ENCODE data around the gene AGXT.

The AGXT gene

GRCh38 chr2:240886678-240887609 lies 18.3 kb downstream of the AGXT start:
- H3K27me3 ChIP-seq (ENCODE audit: control insufficient read depth, insufficient read depth, low read length) = no peaks in the 10 kb centered on the region
- H3K4me1 ChIP-seq (ENCODE audit: control insufficient read depth, insufficient read depth, low read length) = no peaks in the 10 kb centered on the region
- H3K9ac ChIP-seq (ENCODE audit: low read length) = no peak overlapping the region
- no peaks in the 10 kb centered on the region for H3K9me3 ChIP-seq (ENCODE audit: control insufficient read depth, low read length)
- H3K36me3 ChIP-seq (ENCODE audit: control insufficient read depth, insufficient read depth, low read length) = no peaks in the 10 kb centered on the region
- H3K4me3 ChIP-seq (ENCODE audit: low read length) = no peak overlapping the region

- no peaks in the 10 kb centered on the region for H3K36me3 ChIP-seq (ENCODE audit: control insufficient read depth, insufficient read depth, low read length)
- no peaks in the 10 kb centered on the region for H3K4me1 ChIP-seq (ENCODE audit: control insufficient read depth, insufficient read depth, low read length)
Observed at GRCh38 chr2:240887631-240888030, 19.0 kb downstream of the AGXT start.

GRCh38 chr2:240888130-240888889 lies 19.7 kb downstream of the AGXT start:
- no peak overlapping the region for H3K4me3 ChIP-seq (ENCODE audit: low read length)
- H3K4me1 ChIP-seq (ENCODE audit: control insufficient read depth, insufficient read depth, low read length) = no peaks in the 10 kb centered on the region
- H3K9me3 ChIP-seq (ENCODE audit: control insufficient read depth, low read length) = no peaks in the 10 kb centered on the region
- no peaks in the 10 kb centered on the region for H3K27me3 ChIP-seq (ENCODE audit: control insufficient read depth, insufficient read depth, low read length)
- H3K36me3 ChIP-seq (ENCODE audit: control insufficient read depth, insufficient read depth, low read length) = no peaks in the 10 kb centered on the region
- no peak overlapping the region for H3K9ac ChIP-seq (ENCODE audit: low read length)

More at GRCh38 chr2:240887631-240888030, 19.0 kb downstream of the AGXT start:
- Histone ChIP-seq H3K27me3 (ENCODE audit: control insufficient read depth, insufficient read depth, low read length) (no peaks in the 10 kb centered on the region), H3K9ac (ENCODE audit: low read length) (no peak overlapping the region), H3K4me3 (ENCODE audit: low read length) (no peak overlapping the region), H3K9me3 (ENCODE audit: control insufficient read depth, low read length) (no peaks in the 10 kb centered on the region)

GRCh38 chr2:240888890-240889573 lies 20.4 kb downstream of the AGXT start:
- Histone ChIP-seq H3K36me3 (ENCODE audit: control insufficient read depth, insufficient read depth, low read length) (no peaks in the 10 kb centered on the region), H3K9me3 (ENCODE audit: control insufficient read depth, low read length) (no peaks in the 10 kb centered on the region), H3K27me3 (ENCODE audit: control insufficient read depth, insufficient read depth, low read length) (no peaks in the 10 kb centered on the region), H3K4me1 (ENCODE audit: control insufficient read depth, insufficient read depth, low read length) (no peaks in the 10 kb centered on the region), H3K9ac (ENCODE audit: low read length) (no peak overlapping the region), H3K4me3 (ENCODE audit: low read length) (no peak overlapping the region)

- H3K9ac ChIP-seq (ENCODE audit: low read length) = no peak overlapping the region
Observed at GRCh38 chr2:240889601-240890560, 21.3 kb downstream of the AGXT start.

GRCh38 chr2:240890691-240891090 lies 22.1 kb downstream of the AGXT start:
- Histone ChIP-seq H3K4me1 (ENCODE audit: control insufficient read depth, insufficient read depth, low read length) (no peaks in the 10 kb centered on the region), H3K9ac (ENCODE audit: low read length) (no peak overlapping the region), H3K9me3 (ENCODE audit: control insufficient read depth, low read length) (no peaks in the 10 kb centered on the region), H3K36me3 (ENCODE audit: control insufficient read depth, insufficient read depth, low read length) (no peaks in the 10 kb centered on the region), H3K4me3 (ENCODE audit: low read length) (no peak overlapping the region), H3K27me3 (ENCODE audit: control insufficient read depth, insufficient read depth, low read length) (no peaks in the 10 kb centered on the region)

More at GRCh38 chr2:240889601-240890560, 21.3 kb downstream of the AGXT start:
- Histone ChIP-seq H3K4me1 (ENCODE audit: control insufficient read depth, insufficient read depth, low read length) (no peaks in the 10 kb centered on the region), H3K4me3 (ENCODE audit: low read length) (no peak overlapping the region), H3K9me3 (ENCODE audit: control insufficient read depth, low read length) (no peaks in the 10 kb centered on the region), H3K27me3 (ENCODE audit: control insufficient read depth, insufficient read depth, low read length) (no peaks in the 10 kb centered on the region), H3K36me3 (ENCODE audit: control insufficient read depth, insufficient read depth, low read length) (no peaks in the 10 kb centered on the region)

- H3K4me1 ChIP-seq (ENCODE audit: control insufficient read depth, insufficient read depth, low read length) = no peaks in the 10 kb centered on the region
Observed at GRCh38 chr2:240891492-240892340, 23.1 kb downstream of the AGXT start.

GRCh38 chr2:240892356-240892755 lies 23.7 kb downstream of the AGXT start:
- Histone ChIP-seq H3K36me3 (ENCODE audit: control insufficient read depth, insufficient read depth, low read length) (no peaks in the 10 kb centered on the region), H3K9ac (ENCODE audit: low read length) (no peak overlapping the region), H3K4me1 (ENCODE audit: control insufficient read depth, insufficient read depth, low read length) (peaks cover under 1% of the 10 kb centered on the region), H3K27me3 (ENCODE audit: control insufficient read depth, insufficient read depth, low read length) (peaks cover 1% of the 10 kb centered on the region), H3K4me3 (ENCODE audit: low read length) (no peak overlapping the region), H3K9me3 (ENCODE audit: control insufficient read depth, low read length) (no peaks in the 10 kb centered on the region)

More at GRCh38 chr2:240891492-240892340, 23.1 kb downstream of the AGXT start:
- Histone ChIP-seq H3K27me3 (ENCODE audit: control insufficient read depth, insufficient read depth, low read length) (no peaks in the 10 kb centered on the region), H3K9me3 (ENCODE audit: control insufficient read depth, low read length) (no peaks in the 10 kb centered on the region), H3K9ac (ENCODE audit: low read length) (no peak overlapping the region), H3K4me3 (ENCODE audit: low read length) (no peak overlapping the region), H3K36me3 (ENCODE audit: control insufficient read depth, insufficient read depth, low read length) (no peaks in the 10 kb centered on the region)

- Histone ChIP-seq H3K4me3 (ENCODE audit: low read length) (no peak overlapping the region), H3K36me3 (ENCODE audit: control insufficient read depth, insufficient read depth, low read length) (no peaks in the 10 kb centered on the region), H3K27me3 (ENCODE audit: control insufficient read depth, insufficient read depth, low read length) (peaks cover 3% of the 10 kb centered on the region), H3K9me3 (ENCODE audit: control insufficient read depth, low read length) (no peaks in the 10 kb centered on the region), H3K9ac (ENCODE audit: low read length) (no peak overlapping the region), H3K4me1 (ENCODE audit: control insufficient read depth, insufficient read depth, low read length) (peaks cover 6% of the 10 kb centered on the region)
Observed at GRCh38 chr2:240892925-240893324, 24.3 kb downstream of the AGXT start.

- peaks cover 7% of the 10 kb centered on the region for H3K4me1 ChIP-seq (ENCODE audit: control insufficient read depth, insufficient read depth, low read length)
Observed at GRCh38 chr2:240893363-240893844, 24.8 kb downstream of the AGXT start.

More at GRCh38 chr2:240893363-240893844, 24.8 kb downstream of the AGXT start:
- Histone ChIP-seq H3K9me3 (ENCODE audit: control insufficient read depth, low read length) (no peaks in the 10 kb centered on the region), H3K27me3 (ENCODE audit: control insufficient read depth, insufficient read depth, low read length) (peaks cover 3% of the 10 kb centered on the region), H3K4me3 (ENCODE audit: low read length) (no peak overlapping the region), H3K9ac (ENCODE audit: low read length) (no peak overlapping the region), H3K36me3 (ENCODE audit: control insufficient read depth, insufficient read depth, low read length) (no peaks in the 10 kb centered on the region)

All from mucosa of stomach (tissue), 1 donor.